CD4-positive, alpha-beta T cell treated with Interleukin-6 at 100 ng/mL for 8 hours (primary cell): ENCODE results near the gene GHR.

ENCODE experiments used
- DNase-seq: peaks from one replicate; pipeline ENCODE4 v3.0.0-alpha.2; 2020; ENCODE audit warnings: mixed read lengths, low spot score

Gene GHR

DNA sequence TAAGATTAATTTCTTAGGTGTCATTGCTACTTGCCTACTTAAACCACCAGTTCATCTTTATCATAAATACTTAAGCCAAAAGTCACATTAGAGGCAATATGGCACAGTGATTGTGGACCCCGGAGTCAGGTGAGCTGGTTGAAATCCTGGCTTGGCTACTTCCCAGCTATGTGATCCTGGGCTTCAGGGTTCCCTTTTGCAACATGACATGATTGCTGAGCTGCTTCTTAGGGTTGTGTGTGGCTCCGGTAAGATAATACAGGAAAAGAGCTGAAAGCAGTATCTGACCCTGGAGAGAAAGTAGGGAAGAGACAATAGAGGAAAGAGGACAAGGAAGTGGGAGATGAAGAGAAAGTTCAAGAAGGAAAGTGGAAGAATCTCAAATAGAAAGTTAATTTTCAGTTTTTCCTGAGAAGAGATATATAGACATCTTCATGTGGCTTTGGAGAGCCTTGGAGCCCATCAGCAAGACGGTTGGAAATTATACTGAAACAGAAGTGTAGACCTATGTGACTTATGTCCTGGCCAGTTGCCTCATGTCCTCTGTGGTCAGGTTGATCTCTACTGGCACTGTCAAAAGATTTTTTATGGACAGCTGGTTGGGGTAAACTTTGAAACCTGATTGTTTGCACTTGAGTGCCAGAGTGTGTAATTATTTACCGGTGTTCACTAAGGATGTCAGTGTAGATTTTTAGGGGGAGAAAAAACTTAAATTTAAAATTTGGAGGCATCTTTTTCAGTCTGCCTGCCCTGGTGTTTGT, 93.2 kb downstream of the GHR start:
- no peak for DNase-seq

GRCh38 chr5:42517164-42517563, 93.9 kb downstream of the GHR start:
- DNase-seq: no peak

GRCh38 chr5:42518595-42519221, 95.5 kb downstream of the GHR start:
- DNase-seq: no peak

DNA sequence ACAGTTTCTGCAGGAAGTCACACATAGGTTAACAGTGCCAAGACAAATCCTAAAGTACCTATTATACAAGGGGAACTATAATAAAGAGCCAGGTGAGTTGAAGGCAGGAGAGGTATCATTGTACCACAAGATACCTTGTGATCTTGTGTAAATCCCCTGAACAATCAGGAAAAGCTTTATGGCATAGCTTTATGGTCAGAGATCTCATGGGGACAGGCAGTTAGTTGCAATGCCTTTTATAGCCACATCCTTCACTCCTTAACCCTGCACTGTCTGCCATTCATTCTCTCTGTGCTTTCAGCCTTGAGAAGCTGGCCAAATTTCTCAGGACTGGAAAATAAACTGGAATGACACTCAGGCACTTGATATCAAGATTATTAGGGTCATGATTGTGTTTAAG, 97.0 kb downstream of the GHR start:
- DNase-seq: no peak

DNA sequence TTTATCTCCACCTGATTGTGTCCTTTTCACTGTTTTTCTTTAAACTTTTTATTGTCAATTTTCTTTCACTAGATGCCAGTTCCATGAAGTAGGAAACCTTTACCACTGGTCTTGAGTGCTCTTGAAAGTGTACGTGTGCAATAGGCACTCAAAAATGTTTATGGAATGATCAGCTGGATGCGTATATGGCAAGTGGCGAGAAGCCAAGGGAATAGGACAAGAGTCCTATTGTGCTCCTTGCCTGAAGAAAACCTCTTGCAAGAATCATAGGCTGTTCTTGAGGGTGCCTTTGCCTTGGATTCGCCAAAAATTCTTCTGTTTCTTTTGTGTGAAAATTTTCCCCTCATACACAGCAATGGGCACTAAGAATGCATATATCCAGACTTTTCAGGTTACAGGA, 97.7 kb downstream of the GHR start:
- no peak for DNase-seq

- DNase-seq: no peak
Measured at GRCh38 chr5:42521406-42521805, 98.2 kb downstream of the GHR start.

- no peak for DNase-seq
Measured at GRCh38 chr5:42522783-42523182, 99.5 kb downstream of the GHR start.

- DNase-seq: no peak
Measured at GRCh38 chr5:42526179-42526578, 102.9 kb downstream of the GHR start.

GRCh38 chr5:42531611-42532010, 108.4 kb downstream of the GHR start:
- DNase-seq: no peak

DNA sequence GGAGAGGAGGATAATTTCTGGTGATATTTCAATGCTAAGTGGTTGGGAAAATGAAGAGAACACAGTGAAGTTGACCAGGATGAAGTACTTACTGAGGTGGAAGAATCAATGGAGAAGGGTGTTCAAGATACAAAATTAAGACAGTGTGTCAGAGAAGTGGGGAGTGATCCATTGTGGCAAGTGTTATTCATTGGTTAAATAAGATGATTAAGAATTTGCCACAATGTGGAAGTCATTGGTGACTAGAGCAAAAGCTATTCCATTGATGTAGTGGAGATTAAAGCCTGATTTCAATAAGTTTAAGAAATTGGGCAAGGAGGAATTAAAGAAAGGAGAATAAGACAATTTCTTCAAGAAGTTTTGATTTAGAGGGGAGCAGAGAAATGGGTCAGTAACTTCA, 118.9 kb downstream of the GHR start:
- DNase-seq: no peak

GRCh38 chr5:42543774-42544173, 120.5 kb downstream of the GHR start:
- no peak for DNase-seq

GRCh38 chr5:42545038-42545437, 121.8 kb downstream of the GHR start:
- no peak for DNase-seq

GRCh38 chr5:42547141-42547540, 123.9 kb downstream of the GHR start:
- DNase-seq: no peak

- DNase-seq: no peak
Measured at GRCh38 chr5:42547894-42548293, 124.7 kb downstream of the GHR start.

DNA sequence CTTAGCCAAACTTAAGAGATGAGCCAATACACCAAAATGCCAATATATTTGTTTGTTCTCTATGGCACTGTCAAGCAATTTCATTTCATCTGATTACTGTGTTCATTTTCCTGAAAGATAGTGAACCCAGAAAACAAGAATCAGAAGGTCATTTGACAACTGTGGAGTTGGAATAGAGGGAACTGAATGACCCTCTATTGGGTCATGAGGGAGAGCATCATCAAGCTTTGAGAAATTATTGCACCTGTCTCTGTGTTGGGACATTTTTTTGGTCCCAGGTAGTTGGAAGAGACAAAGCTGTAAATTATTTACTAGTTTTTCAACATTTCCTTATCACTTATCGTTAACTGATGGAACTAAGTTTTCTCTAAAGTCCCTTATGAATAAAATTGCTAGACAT, 129.4 kb downstream of the GHR start:
- DNase-seq: no peak

DNA sequence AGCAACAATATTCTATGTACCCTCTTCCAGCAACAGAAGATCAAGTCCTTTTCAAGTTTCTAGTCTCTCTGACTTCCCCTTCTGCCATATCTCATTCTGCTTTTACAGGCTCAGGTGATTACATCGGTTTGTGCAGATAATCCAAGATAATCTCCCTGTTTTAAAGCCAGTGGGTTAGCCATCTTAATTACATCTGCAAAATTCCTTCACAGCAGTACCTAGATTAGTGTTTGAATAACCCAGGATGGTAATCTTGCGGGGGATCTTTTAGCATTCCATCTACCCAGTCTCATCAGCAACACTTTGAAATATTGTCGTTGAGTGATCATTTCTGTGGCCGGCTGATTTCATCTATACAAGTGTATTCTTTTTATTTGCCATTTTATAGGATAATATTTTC, 130.2 kb downstream of the GHR start:
- DNase-seq: no peak

DNA sequence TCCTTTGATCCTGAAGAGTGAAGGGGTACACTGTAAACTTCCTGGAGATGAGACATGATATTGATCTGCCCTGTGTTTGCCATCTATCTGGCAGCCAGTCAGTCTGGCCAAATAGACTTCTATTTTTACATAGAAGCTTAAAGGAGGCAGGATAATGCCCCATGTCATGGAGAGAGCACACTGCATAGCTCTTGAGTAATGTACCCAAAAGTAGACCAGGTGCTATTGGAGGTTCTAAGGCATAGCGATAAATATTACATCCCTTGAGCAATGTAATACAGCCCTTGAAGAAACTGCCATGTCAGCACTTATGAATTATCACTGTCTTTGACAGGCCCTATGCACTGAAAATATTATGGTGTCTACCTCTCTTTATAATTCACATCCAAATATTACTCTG, 131.8 kb downstream of the GHR start:
- no peak for DNase-seq

DNA sequence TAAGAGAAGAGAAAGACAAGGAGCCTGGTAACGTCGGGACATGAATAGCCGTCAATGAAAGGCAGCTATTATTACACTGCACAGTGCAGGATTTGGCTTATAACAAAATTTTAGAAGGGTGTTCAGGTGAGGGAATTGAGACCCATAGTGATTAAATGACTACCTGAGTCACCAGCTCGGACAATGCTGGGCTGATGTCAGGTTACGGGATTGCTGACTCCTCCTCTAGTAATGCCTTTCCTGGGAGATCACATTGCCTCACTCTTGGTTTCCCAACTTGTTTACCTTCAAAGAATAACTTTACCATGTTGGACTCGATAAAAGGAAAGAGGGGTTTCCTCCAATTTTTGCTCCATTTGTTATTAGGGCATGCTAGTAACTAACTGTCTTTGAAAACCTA, 132.6 kb downstream of the GHR start:
- DNase-seq: no peak

DNA sequence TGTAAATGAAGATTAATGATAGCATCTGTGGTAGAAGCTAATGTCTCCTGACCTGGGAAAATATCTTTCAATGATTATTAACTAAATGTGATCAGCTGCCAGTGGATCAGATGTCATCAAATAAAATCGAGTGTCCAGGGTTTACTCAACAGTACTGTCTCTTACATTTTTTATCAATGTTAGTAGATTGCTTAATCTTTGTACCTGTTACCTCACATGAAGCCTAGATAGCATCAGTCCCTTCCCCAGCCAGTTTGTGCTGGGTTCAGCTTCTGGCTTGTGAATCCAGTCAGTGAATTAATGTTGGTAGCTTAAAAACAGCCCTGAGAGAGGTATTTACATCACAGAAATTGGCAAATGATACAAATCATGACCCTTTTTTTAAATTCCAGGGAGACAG, 134.4 kb downstream of the GHR start:
- DNase-seq: no peak

- DNase-seq: no peak
Measured at GRCh38 chr5:42561656-42562055, 138.4 kb downstream of the GHR start.

- no peak for DNase-seq
Measured at GRCh38 chr5:42564689-42565356, 141.6 kb downstream of the GHR start.

DNA sequence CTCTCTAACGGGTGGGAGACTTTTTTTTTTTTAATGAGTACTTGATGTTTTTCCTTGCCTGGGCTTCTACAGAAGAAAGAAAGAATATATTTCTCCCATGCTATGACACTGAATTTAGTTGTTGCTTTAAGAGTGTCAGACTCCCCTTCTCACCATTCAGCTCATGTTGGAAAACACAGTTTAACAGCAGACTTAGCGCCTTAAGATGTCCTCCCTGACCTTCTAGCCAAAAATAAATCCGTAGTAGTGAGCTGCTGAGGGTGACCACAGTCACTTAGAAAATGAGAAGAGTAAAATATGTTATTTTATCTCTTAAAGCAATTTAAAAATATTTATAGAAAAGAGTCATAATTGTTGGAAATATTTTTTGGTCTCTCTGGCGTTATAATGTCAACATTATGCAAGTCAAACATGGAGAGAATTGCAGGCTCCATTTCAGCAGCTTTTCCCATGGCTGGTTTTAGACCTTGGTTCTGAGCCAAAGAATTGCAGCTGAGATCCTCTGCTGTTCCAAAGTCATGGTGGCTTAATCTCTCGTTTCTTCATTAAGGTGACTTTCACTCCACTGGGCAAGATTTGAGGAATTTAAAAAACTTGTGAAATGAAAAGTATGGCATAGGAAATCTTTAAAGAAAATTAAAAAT, 143.5 kb downstream of the GHR start:
- no peak for DNase-seq

- no peak for DNase-seq
Measured at GRCh38 chr5:42569325-42569724, 146.1 kb downstream of the GHR start.
